OCI-LY7 (cell line): ENCODE measurements around the gene PLEKHM3.

Experiments
- EZH2phosphoT487 ChIP-seq: fragments of 200-600 bp; sonication (generic); IDR thresholded peaks from 2 replicates; pipeline ENCODE4 v1.6.1; 2018; ENCODE audit warnings: low read depth, borderline replicate concordance, mild to moderate bottlenecking, mixed run types, antibody characterized with exemption, low read length, moderate library complexity, mixed read lengths
- TF ChIP-seq, protein P1 (sequence below): fragments of 200-600 bp; sonication (generic); conservative IDR thresholded peaks from 2 replicates; pipeline ENCODE4 v1.5.1; 2014; ENCODE audit warnings: mild to moderate bottlenecking, antibody characterized with exemption, low read length, moderate library complexity, mixed read lengths

- TF ChIP-seq, protein P1, sequence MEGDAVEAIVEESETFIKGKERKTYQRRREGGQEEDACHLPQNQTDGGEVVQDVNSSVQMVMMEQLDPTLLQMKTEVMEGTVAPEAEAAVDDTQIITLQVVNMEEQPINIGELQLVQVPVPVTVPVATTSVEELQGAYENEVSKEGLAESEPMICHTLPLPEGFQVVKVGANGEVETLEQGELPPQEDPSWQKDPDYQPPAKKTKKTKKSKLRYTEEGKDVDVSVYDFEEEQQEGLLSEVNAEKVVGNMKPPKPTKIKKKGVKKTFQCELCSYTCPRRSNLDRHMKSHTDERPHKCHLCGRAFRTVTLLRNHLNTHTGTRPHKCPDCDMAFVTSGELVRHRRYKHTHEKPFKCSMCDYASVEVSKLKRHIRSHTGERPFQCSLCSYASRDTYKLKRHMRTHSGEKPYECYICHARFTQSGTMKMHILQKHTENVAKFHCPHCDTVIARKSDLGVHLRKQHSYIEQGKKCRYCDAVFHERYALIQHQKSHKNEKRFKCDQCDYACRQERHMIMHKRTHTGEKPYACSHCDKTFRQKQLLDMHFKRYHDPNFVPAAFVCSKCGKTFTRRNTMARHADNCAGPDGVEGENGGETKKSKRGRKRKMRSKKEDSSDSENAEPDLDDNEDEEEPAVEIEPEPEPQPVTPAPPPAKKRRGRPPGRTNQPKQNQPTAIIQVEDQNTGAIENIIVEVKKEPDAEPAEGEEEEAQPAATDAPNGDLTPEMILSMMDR, result no peak
- TF ChIP-seq EZH2phosphoT487, result no peak
These were observed 9.9 kb downstream of the PLEKHM3 start for GRCh38 chr2:208015475-208015874.
